Neuron (in vitro differentiated cells): ENCODE measurements around the gene CDK5RAP1.
"Not testable (repeated sequence)": the region's sequence is repeated elsewhere in the genome, so short reads cannot be mapped to it uniquely, and the experiment has no call there.

Experiments used
- H2AFZ ChIP-seq: one replicate; pipeline ENCODE4 v1.6.1; 2013; ENCODE audit warnings: low read depth, mild to moderate bottlenecking, inconsistent platforms, low read length, moderate library complexity
- H3K27me3 ChIP-seq: one replicate; pipeline ENCODE4 v1.6.1; 2013; ENCODE audit warnings: low read length; ENCODE audit not compliant: insufficient read depth
- H3K36me3 ChIP-seq: one replicate; pipeline ENCODE4 v1.6.1; 2013; ENCODE audit warnings: low read length; ENCODE audit not compliant: insufficient read depth
- H3K4me1 ChIP-seq: one replicate; pipeline ENCODE4 v1.6.1; 2013; ENCODE audit warnings: low read length; ENCODE audit not compliant: insufficient read depth
- H3K4me3 ChIP-seq: 2 replicates; pipeline ENCODE4 v1.5.1; 2013; ENCODE audit warnings: mild to moderate bottlenecking, low read length, moderate library complexity
- H3K9me3 ChIP-seq: one replicate; pipeline ENCODE4 v1.6.1; 2013; ENCODE audit warnings: low read length

Gene CDK5RAP1

GRCh38 chr20:33434434-33434833 is 33.1 kb upstream of the CDK5RAP1 start:
- no peaks in the 10 kb centered on the region for H3K9me3 ChIP-seq
- H3K4me1 ChIP-seq: no peaks in the 10 kb centered on the region
- no peaks in the 10 kb centered on the region for H3K36me3 ChIP-seq
- H3K4me3 ChIP-seq: no peak overlapping the region
- no peaks in the 10 kb centered on the region for H3K27me3 ChIP-seq
- no peak overlapping the region for H2AFZ ChIP-seq

GRCh38 chr20:33433465-33434234 is 32.3 kb upstream of the CDK5RAP1 start:
- Histone ChIP-seq H2AFZ (no peak overlapping the region), H3K27me3 (no peaks in the 10 kb centered on the region), H3K36me3 (no peaks in the 10 kb centered on the region), H3K9me3 (no peaks in the 10 kb centered on the region), H3K4me1 (no peaks in the 10 kb centered on the region), H3K4me3 (no peak overlapping the region)

GRCh38 chr20:33431797-33432381 is 30.6 kb upstream of the CDK5RAP1 start:
- H3K36me3 ChIP-seq: no peaks in the 10 kb centered on the region
- H3K9me3 ChIP-seq: no peaks in the 10 kb centered on the region
- H3K4me1 ChIP-seq: no peaks in the 10 kb centered on the region
- no peak overlapping the region for H2AFZ ChIP-seq
- no peak overlapping the region for H3K4me3 ChIP-seq
- no peaks in the 10 kb centered on the region for H3K27me3 ChIP-seq

- not testable (repeated sequence) for H3K4me3 ChIP-seq, H3K9me3 ChIP-seq, H3K27me3 ChIP-seq, H2AFZ ChIP-seq, H3K4me1 ChIP-seq, H3K36me3 ChIP-seq
Measured at GRCh38 chr20:33423875-33424274, 22.6 kb upstream of the CDK5RAP1 start.

GRCh38 chr20:33423141-33423834 is 22.0 kb upstream of the CDK5RAP1 start:
- H3K9me3 ChIP-seq: no peaks in the 10 kb centered on the region
- no peaks in the 10 kb centered on the region for H3K27me3 ChIP-seq
- no peak overlapping the region for H2AFZ ChIP-seq

GRCh38 chr20:33419140-33419974 is 18.0 kb upstream of the CDK5RAP1 start:
- Histone ChIP-seq H3K4me3 (no peak overlapping the region), H3K27me3 (no peaks in the 10 kb centered on the region)

More at GRCh38 chr20:33423141-33423834, 22.0 kb upstream of the CDK5RAP1 start:
- Histone ChIP-seq H3K4me1 (no peaks in the 10 kb centered on the region), H3K36me3 (no peaks in the 10 kb centered on the region), H3K4me3 (no peak overlapping the region)

GRCh38 chr20:33418033-33418432 is 16.7 kb upstream of the CDK5RAP1 start:
- Histone ChIP-seq H3K36me3 (no peaks in the 10 kb centered on the region), H3K9me3 (no peaks in the 10 kb centered on the region), H3K4me3 (no peak overlapping the region), H3K27me3 (no peaks in the 10 kb centered on the region), H2AFZ (no peak overlapping the region), H3K4me1 (no peaks in the 10 kb centered on the region)

More at GRCh38 chr20:33419140-33419974, 18.0 kb upstream of the CDK5RAP1 start:
- no peaks in the 10 kb centered on the region for H3K36me3 ChIP-seq
- H2AFZ ChIP-seq: no peak overlapping the region
- no peaks in the 10 kb centered on the region for H3K4me1 ChIP-seq
- H3K9me3 ChIP-seq: no peaks in the 10 kb centered on the region

GRCh38 chr20:33415948-33416347 is 14.6 kb upstream of the CDK5RAP1 start:
- H3K27me3 ChIP-seq: no peaks in the 10 kb centered on the region
- no peak overlapping the region for H2AFZ ChIP-seq
- H3K9me3 ChIP-seq: no peaks in the 10 kb centered on the region
- no peak overlapping the region for H3K4me3 ChIP-seq
- no peaks in the 10 kb centered on the region for H3K4me1 ChIP-seq
- peaks cover 10% of the 10 kb centered on the region for H3K36me3 ChIP-seq

- H3K9me3 ChIP-seq: peaks cover under 1% of the 10 kb centered on the region
- no peak overlapping the region for H2AFZ ChIP-seq
- no peaks in the 10 kb centered on the region for H3K4me1 ChIP-seq
- no peak overlapping the region for H3K4me3 ChIP-seq
- H3K27me3 ChIP-seq: no peaks in the 10 kb centered on the region
- peaks cover 21% of the 10 kb centered on the region for H3K36me3 ChIP-seq
Measured at GRCh38 chr20:33412484-33412838, 11.1 kb upstream of the CDK5RAP1 start.

- Histone ChIP-seq H3K36me3 (peaks cover 23% of the 10 kb centered on the region), H2AFZ (no peak overlapping the region), H3K27me3 (no peaks in the 10 kb centered on the region), H3K4me1 (no peaks in the 10 kb centered on the region), H3K9me3 (peaks cover 2% of the 10 kb centered on the region), H3K4me3 (no peak overlapping the region)
Measured at GRCh38 chr20:33411711-33412483, 10.6 kb upstream of the CDK5RAP1 start.

GRCh38 chr20:33411242-33411641 is 9.9 kb upstream of the CDK5RAP1 start:
- peaks cover 23% of the 10 kb centered on the region for H3K36me3 ChIP-seq
- no peak overlapping the region for H2AFZ ChIP-seq
- no peaks in the 10 kb centered on the region for H3K27me3 ChIP-seq
- H3K4me1 ChIP-seq: no peaks in the 10 kb centered on the region
- no peak overlapping the region for H3K4me3 ChIP-seq
- H3K9me3 ChIP-seq: peaks cover 2% of the 10 kb centered on the region

GRCh38 chr20:33410081-33410742 is 8.9 kb upstream of the CDK5RAP1 start:
- peaks cover 23% of the 10 kb centered on the region for H3K36me3 ChIP-seq
- H3K27me3 ChIP-seq: no peaks in the 10 kb centered on the region
- H3K4me3 ChIP-seq: no peak overlapping the region
- peaks cover 2% of the 10 kb centered on the region for H3K9me3 ChIP-seq
- H2AFZ ChIP-seq: no peak overlapping the region
- no peaks in the 10 kb centered on the region for H3K4me1 ChIP-seq
